OCI-LY7 (cell line): Measurements from ENCODE around the gene BEAN1.

Experiments used
- CTCF ChIP-seq: fragments of 200-600 bp; sonication (generic); conservative IDR thresholded peaks from 2 replicates; pipeline ENCODE4 v1.5.1; 2014; ENCODE audit warnings: mild to moderate bottlenecking, antibody characterized with exemption, low read length, moderate library complexity, mixed read lengths
- EZH2phosphoT487 ChIP-seq: fragments of 200-600 bp; sonication (generic); IDR thresholded peaks from 2 replicates; pipeline ENCODE4 v1.6.1; 2018; ENCODE audit warnings: low read depth, borderline replicate concordance, mild to moderate bottlenecking, mixed run types, antibody characterized with exemption, low read length, moderate library complexity, mixed read lengths

- TF ChIP-seq CTCF (no peak), EZH2phosphoT487 (no peak)
These were observed 97.6 kb downstream of the BEAN1 start for GRCh38 chr16:66524601-66525164.
